ENCODE results near the gene KLHL22. TPM values are rescaled to one million over a fixed set of nuclear protein-coding genes. Genes with fewer than 3 reads are reported as not detected.

Gene KLHL22
- polyA plus RNA-seq, 1 experiment: 30.2 TPM

- no peak for DNase-seq (ENCODE audit: low read depth, low spot score)
- TF ChIP-seq, protein P1, sequence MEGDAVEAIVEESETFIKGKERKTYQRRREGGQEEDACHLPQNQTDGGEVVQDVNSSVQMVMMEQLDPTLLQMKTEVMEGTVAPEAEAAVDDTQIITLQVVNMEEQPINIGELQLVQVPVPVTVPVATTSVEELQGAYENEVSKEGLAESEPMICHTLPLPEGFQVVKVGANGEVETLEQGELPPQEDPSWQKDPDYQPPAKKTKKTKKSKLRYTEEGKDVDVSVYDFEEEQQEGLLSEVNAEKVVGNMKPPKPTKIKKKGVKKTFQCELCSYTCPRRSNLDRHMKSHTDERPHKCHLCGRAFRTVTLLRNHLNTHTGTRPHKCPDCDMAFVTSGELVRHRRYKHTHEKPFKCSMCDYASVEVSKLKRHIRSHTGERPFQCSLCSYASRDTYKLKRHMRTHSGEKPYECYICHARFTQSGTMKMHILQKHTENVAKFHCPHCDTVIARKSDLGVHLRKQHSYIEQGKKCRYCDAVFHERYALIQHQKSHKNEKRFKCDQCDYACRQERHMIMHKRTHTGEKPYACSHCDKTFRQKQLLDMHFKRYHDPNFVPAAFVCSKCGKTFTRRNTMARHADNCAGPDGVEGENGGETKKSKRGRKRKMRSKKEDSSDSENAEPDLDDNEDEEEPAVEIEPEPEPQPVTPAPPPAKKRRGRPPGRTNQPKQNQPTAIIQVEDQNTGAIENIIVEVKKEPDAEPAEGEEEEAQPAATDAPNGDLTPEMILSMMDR (IDR thresholded peaks at IDR 0.05; ENCODE audit: low read depth, low read length): no peak
- Histone ChIP-seq H3K4me3 (ENCODE audit: low read depth, low read length) (no peak overlapping the region), H3K9me3 (ENCODE audit: control insufficient read depth, insufficient read depth, low read length) (peaks cover 6% of the 10 kb centered on the region; the same call in 1 of the 2 replicates), H3K27me3 (ENCODE audit: control insufficient read depth, insufficient read depth, low read length) (no peaks in the 10 kb centered on the region), H3K27ac (ENCODE audit: low read depth, low read length) (no peak overlapping the region)
- CTCF ChIA-PET: interaction anchor here (1.3 kb wide), 1 partner anchor 13 kb away, joined by 6 read pairs; no protein-coding TSS in a partner anchor
- POLR2A ChIA-PET: no interaction called here
These were observed 63.9 kb downstream of the KLHL22 start for GRCh38 chr22:20431511-20432192.

GRCh38 chr22:20430720-20431510 is 64.7 kb downstream of the KLHL22 start:
- TF ChIP-seq, protein P1 (IDR thresholded peaks at IDR 0.05; ENCODE audit: low read depth, low read length): 0 out of 2 replicates have a peak, but pooled peaks have one; percentile 2
- Histone ChIP-seq H3K27me3 (ENCODE audit: control insufficient read depth, insufficient read depth, low read length) (no peaks in the 10 kb centered on the region), H3K9me3 (ENCODE audit: control insufficient read depth, insufficient read depth, low read length) (peaks cover 5% of the 10 kb centered on the region; the same call in 1 of the 2 replicates), H3K4me3 (ENCODE audit: low read depth, low read length) (no peak overlapping the region), H3K27ac (ENCODE audit: low read depth, low read length) (no peak overlapping the region)
- POLR2A ChIA-PET: interaction anchor here (1.0 kb wide), 1 partner anchor 13 kb away, joined by 4 read pairs; no protein-coding TSS in a partner anchor
- CTCF ChIA-PET: interaction anchor here (0.8 to 4.3 kb wide), 2 partner anchors 13 to 310 kb away, joined by 3 to 35 read pairs; no protein-coding TSS in a partner anchor
- DNase-seq (ENCODE audit: low read depth, low spot score): no peak

DNA sequence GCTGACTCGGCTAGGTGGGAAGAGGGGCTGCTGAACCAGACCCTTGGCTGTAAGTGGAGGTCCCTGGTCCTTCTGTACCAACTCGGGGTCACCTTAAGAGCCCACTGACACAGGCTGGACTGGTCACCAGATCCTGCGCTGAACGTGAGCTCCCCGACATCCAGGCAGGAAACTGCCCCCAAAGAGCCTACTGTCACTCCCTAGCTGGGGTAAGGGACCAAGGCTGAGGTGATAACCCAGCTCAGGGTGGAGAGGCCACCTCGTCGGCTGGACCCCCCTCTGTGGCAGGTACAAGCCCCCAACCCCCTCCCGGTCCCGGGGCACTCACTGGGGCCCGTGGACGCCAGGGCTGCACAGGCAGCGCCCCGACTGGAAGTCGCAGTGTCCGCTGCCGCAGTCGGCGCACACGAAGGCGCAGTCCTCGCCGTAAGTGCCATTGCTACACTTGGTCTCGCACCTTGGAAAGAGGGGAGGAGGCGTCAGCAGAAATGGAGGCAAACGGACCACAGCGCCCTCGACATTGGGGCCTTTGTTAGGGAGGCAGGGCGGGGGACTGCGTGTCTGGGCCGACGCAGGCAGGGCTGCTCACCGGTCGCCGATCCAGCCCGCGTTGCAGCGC is 65.4 kb downstream of the KLHL22 start:
- H3K27me3 ChIP-seq (ENCODE audit: control insufficient read depth, insufficient read depth, low read length): no peaks in the 10 kb centered on the region
- peaks cover 5% of the 10 kb centered on the region; the same call in 1 of the 2 replicates for H3K9me3 ChIP-seq (ENCODE audit: control insufficient read depth, insufficient read depth, low read length)
- TF ChIP-seq, protein P1 (IDR thresholded peaks at IDR 0.05; ENCODE audit: low read depth, low read length): no peak
- no peak for DNase-seq (ENCODE audit: low read depth, low spot score)
- H3K4me3 ChIP-seq (ENCODE audit: low read depth, low read length): no peak overlapping the region
- no peak overlapping the region for H3K27ac ChIP-seq (ENCODE audit: low read depth, low read length)
- ChIA-PET CTCF (interaction anchor here (0.8 to 4.3 kb wide), 2 partner anchors 12 to 310 kb away, joined by 3 to 35 read pairs; no protein-coding TSS in a partner anchor), POLR2A (interaction anchor here (1.0 kb wide), 1 partner anchor 12 kb away, joined by 4 read pairs; no protein-coding TSS in a partner anchor)

GRCh38 chr22:20429254-20430100 is 66.1 kb downstream of the KLHL22 start:
- ChIA-PET POLR2A (interaction anchor here (1.0 kb wide), 1 partner anchor 11 kb away, joined by 4 read pairs; no protein-coding TSS in a partner anchor), CTCF (interaction anchor here (0.8 to 4.3 kb wide), 2 partner anchors 11 to 311 kb away, joined by 3 to 35 read pairs; no protein-coding TSS in a partner anchor)
- Histone ChIP-seq H3K9me3 (ENCODE audit: control insufficient read depth, insufficient read depth, low read length) (peaks cover 5% of the 10 kb centered on the region; the same call in 1 of the 2 replicates), H3K4me3 (ENCODE audit: low read depth, low read length) (no peak overlapping the region), H3K27ac (ENCODE audit: low read depth, low read length) (no peak overlapping the region), H3K27me3 (ENCODE audit: control insufficient read depth, insufficient read depth, low read length) (no peaks in the 10 kb centered on the region)
- DNase-seq (ENCODE audit: low read depth, low spot score): no peak
- TF ChIP-seq, protein P1 (IDR thresholded peaks at IDR 0.05; ENCODE audit: low read depth, low read length): no peak

Data from AG04450 (cell line).